Bronchial epithelial cell (primary cell): Measurements from ENCODE around the gene GFAP. TPM values are rescaled to one million over a fixed set of nuclear protein-coding genes. Genes with fewer than 3 reads are reported as not detected.

Source experiments
- DNase-seq: peaks from one replicate; pipeline ENCODE4 v3.0.0-alpha.2; 2010; ENCODE audit warnings: low read depth
- FAIRE-seq: peaks from 2 replicates; lab custom pipeline; 2011; peaks lifted over from hg19 to GRCh38; lab: Jason Lieb, UNC
- H3K27me3 ChIP-seq: 2 replicates; pipeline ENCODE4 v1.5.1; 2011; ENCODE audit warnings: low read length; ENCODE audit not compliant: control insufficient read depth, insufficient read depth
- H3K36me3 ChIP-seq: 2 replicates; pipeline ENCODE4 v1.5.1; 2011; ENCODE audit warnings: low read length; ENCODE audit not compliant: control insufficient read depth, insufficient read depth
- H3K4me3 ChIP-seq: 2 replicates; pipeline ENCODE4 v1.5.1; 2011; ENCODE audit warnings: mild to moderate bottlenecking, low read depth, low read length, control low read depth
- total RNA-seq: library from RNA; depleted of rRNA; stranded (reverse); fragments of >200 nt; gene quantifications from 2 replicates; pipeline ENCODE4 v1.2.1, GENCODE V29; 2014
- TF ChIP-seq, protein P1 (sequence below): IDR thresholded peaks from 2 replicates; pipeline ENCODE4 v1.5.1; 2011; ENCODE audit warnings: mild to moderate bottlenecking, moderate library complexity, low read length, control low read depth, inconsistent platforms; ENCODE audit not compliant: insufficient read depth, severe bottlenecking

GFAP gene
- total RNA-seq, 1 donor from 2014 or later = not detected

DNA sequence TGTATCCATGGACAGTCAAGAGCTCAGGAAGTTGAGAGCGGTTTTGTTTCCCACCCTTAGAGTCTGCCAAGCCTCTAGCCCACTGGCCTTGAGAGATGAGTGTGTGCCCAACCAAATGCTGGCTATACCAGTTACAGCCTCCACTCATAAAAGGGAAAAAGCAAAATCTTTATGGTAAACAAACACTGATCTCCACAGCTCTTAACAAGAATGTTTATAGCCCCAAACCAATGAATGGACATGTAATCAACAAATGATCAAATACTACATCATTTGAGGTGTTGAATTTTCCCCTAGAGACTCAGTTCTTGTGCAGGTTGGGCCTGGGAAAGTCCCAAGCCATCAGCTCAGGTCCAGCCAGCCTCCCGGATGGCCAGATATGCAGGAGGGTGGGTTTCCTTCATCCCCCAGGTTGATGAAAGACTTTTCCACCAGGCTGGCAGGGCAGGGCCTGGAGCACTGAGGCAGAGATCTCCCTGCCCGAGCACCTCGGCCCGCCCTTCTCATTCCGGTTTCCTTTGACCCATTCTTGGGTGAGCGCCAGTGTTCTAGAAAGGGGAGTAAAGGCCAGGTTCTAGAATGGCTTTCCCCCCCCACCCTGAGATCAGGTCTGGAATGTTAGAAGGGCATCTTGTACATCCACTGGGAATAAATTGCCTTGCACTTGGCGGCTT lies 12.2 kb downstream of the GFAP start:
- FAIRE-seq (no peak), DNase-seq (no peak)
- no peaks in the 10 kb centered on the region for H3K27me3 ChIP-seq
- TF ChIP-seq, protein P1, sequence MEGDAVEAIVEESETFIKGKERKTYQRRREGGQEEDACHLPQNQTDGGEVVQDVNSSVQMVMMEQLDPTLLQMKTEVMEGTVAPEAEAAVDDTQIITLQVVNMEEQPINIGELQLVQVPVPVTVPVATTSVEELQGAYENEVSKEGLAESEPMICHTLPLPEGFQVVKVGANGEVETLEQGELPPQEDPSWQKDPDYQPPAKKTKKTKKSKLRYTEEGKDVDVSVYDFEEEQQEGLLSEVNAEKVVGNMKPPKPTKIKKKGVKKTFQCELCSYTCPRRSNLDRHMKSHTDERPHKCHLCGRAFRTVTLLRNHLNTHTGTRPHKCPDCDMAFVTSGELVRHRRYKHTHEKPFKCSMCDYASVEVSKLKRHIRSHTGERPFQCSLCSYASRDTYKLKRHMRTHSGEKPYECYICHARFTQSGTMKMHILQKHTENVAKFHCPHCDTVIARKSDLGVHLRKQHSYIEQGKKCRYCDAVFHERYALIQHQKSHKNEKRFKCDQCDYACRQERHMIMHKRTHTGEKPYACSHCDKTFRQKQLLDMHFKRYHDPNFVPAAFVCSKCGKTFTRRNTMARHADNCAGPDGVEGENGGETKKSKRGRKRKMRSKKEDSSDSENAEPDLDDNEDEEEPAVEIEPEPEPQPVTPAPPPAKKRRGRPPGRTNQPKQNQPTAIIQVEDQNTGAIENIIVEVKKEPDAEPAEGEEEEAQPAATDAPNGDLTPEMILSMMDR = no peak
- no peaks in the 10 kb centered on the region for H3K36me3 ChIP-seq
- H3K4me3 ChIP-seq = no peak overlapping the region

DNA sequence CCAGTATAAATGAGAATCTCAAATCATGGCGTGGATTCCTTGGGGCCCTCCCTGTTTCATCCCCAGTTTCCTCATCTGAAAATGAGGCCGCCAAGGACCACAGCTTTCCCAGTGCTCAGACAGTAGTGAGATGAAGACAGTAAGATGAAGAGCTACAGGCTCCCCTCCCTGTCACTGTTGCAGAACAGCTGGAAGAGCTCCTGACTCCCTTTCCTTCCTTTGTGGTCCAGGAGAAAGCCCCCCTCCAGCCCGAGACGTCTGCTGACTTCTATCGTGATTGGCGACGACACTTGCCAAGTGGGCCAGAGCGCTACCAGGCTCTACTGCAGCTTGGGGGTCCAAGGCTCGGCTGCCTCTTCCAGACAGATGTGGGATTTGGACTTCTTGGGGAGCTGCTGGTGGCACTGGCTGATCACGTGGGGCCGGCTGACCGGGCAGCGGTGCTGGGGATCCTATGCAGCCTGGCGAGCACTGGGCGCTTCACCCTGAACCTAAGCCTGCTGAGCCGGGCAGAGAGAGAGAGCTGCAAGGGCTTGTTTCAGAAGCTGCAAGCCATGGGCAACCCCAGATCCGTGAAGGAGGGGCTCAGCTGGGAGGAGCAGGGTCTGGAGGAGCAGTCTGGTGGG lies 13.1 kb downstream of the GFAP start:
- no peak for DNase-seq
- no peak overlapping the region for H3K4me3 ChIP-seq
- TF ChIP-seq, protein P1 = no peak
- no peaks in the 10 kb centered on the region for H3K36me3 ChIP-seq
- no peak for FAIRE-seq
- no peaks in the 10 kb centered on the region for H3K27me3 ChIP-seq

DNA sequence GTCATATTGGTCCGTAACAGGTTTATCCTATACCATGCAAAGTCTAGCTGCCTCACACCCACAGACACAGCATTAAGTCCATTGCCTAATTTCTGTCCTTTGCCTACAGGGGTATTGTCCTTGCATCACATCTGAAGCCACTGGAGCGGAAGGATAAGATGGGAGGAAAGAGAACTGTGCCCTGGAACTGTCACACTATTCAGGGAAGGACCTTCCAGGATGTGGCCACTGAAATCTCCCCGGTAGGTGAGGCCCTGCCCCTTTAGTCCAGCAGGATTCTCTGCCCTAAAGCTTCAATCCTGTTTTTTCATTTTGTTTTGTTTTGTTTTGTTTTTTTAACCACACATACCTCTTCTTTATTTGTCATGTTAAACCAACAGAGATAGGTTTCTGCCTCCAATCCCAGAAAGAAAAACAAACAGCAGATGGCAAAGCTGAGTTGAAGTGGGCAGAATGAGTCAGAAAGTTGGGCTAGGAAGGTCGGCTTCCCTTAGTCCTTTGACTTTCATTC lies 13.8 kb downstream of the GFAP start:
- TF ChIP-seq, protein P1 = peak; percentile 36
- no peak for FAIRE-seq
- Histone ChIP-seq H3K4me3 (no peak overlapping the region), H3K27me3 (no peaks in the 10 kb centered on the region), H3K36me3 (no peaks in the 10 kb centered on the region)
- peak; percentile 71 for DNase-seq

DNA sequence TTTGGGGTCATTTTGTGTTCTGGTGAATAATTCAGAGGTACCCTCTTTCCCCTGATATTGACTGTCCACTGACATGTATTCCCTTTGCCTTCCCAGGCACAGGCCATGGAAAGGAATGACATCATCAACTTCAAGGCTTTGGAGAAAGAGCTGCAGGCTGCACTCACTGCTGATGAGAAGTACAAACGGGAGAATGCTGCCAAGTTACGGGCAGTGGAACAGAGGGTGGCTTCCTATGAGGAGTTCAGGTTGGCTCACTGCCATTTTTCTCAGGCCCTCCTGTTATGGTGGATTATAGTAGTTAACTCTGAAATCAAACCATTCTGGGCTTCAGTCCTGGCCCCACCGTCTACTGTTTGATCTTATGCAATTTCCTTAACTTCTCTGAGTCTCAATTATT lies 14.4 kb downstream of the GFAP start:
- no peaks in the 10 kb centered on the region for H3K36me3 ChIP-seq
- TF ChIP-seq, protein P1 = no peak
- H3K27me3 ChIP-seq = no peaks in the 10 kb centered on the region
- DNase-seq (peak; percentile 67), FAIRE-seq (no peak)
- H3K4me3 ChIP-seq = no peak overlapping the region

DNA sequence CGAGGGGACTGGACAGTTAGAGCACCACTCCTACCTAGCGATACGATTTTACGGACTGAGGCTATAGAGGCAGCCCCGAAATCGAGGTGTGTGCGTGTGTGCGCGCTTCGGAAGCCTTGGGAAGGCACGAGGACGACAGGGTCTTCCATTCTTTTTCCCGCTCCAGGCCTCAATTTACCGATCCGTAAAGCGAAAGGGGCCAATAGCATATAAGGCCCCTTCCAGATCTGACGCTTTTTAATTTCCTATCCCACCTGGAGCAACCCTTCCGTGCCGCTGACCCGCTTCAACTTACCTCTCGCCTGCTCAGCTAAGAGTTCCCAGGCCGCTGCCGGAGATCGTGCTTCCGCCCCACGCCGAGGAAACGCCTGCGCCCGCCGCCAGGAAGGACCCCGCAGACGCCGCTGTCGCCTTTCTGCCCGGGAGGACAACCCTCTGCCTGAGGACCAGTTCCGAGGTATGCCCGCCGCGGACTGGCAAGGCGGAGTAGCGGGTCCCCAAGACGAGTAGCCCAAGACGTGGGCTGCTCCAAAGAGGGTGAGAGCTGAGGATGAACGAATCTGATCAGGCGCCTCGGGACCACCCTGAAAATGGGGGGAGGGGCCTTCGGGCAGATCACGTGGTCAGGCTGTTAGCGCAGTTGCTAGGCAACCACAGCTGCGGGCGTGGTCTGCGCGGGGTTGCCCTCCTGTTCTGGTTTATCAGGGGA lies 16.1 kb downstream of the GFAP start, which contains the start of gene EFTUD2:
EFTUD2 (minus strand) TSS at position 372 of the 709 bp plus-strand sequence. CDS start 4,924 bp downstream, outside the sequence.
- no peaks in the 10 kb centered on the region for H3K36me3 ChIP-seq
- DNase-seq (peak; percentile 76), FAIRE-seq (no peak)
- H3K27me3 ChIP-seq = no peaks in the 10 kb centered on the region
- TF ChIP-seq, protein P1 = no peak
- H3K4me3 ChIP-seq = peak within 1 kb of the TSS; percentile 82
